H9 (cell line): ENCODE results near the gene ZNF576. TPM values are rescaled to one million over a fixed set of nuclear protein-coding genes. Genes with fewer than 3 reads are reported as not detected.

ENCODE experiments used
- DNase-seq: peaks from one replicate; pipeline ENCODE4 v3.0.0-alpha.2; 2017
- H2AFZ ChIP-seq: one replicate; pipeline ENCODE4 v1.6.1; 2013; ENCODE audit warnings: mild to moderate bottlenecking, low read length, control low read depth, moderate library complexity
- H2AK5ac ChIP-seq: 2 replicates; pipeline ENCODE4 v1.6.1; 2013; ENCODE audit warnings: low read length, control low read depth, mixed read lengths; ENCODE audit not compliant: insufficient read length
- H2BK120ac ChIP-seq: one replicate; pipeline ENCODE4 v1.6.1; 2013; ENCODE audit warnings: low read depth, mild to moderate bottlenecking, low read length, control low read depth, inconsistent platforms; ENCODE audit not compliant: poor library complexity, severe bottlenecking
- H2BK12ac ChIP-seq: 2 replicates; pipeline ENCODE4 v1.6.1; 2013; ENCODE audit warnings: low read length, control low read depth, mixed read lengths, low read depth; ENCODE audit not compliant: insufficient read length
- H2BK15ac ChIP-seq: 2 replicates; pipeline ENCODE4 v1.6.1; 2013; ENCODE audit warnings: low read depth, low read length, control low read depth
- H2BK20ac ChIP-seq: one replicate; pipeline ENCODE4 v1.6.1; 2013; ENCODE audit warnings: low read depth, mild to moderate bottlenecking, low read length, control low read depth, inconsistent platforms; ENCODE audit not compliant: poor library complexity, severe bottlenecking
- H2BK5ac ChIP-seq: 2 replicates; pipeline ENCODE4 v1.6.1; 2013; ENCODE audit warnings: low read length, control low read depth, mixed read lengths; ENCODE audit not compliant: insufficient read length
- H3K14ac ChIP-seq: 2 replicates; pipeline ENCODE4 v1.6.1; 2013; ENCODE audit warnings: low read length, control low read depth; ENCODE audit not compliant: insufficient read depth
- H3K18ac ChIP-seq: 2 replicates; pipeline ENCODE4 v1.6.1; 2013; ENCODE audit warnings: low read depth, mild to moderate bottlenecking, mixed read lengths, low read length, control low read depth; ENCODE audit not compliant: insufficient read length
- H3K23ac ChIP-seq: 2 replicates; pipeline ENCODE4 v1.6.1; 2013; ENCODE audit warnings: low read length, control low read depth, mixed read lengths, low read depth; ENCODE audit not compliant: insufficient read length
- H3K23me2 ChIP-seq: 2 replicates; pipeline ENCODE4 v1.6.1; 2013; ENCODE audit warnings: low read depth, mild to moderate bottlenecking, mixed read lengths, low read length, control low read depth; ENCODE audit not compliant: insufficient read length, poor library complexity, severe bottlenecking
- H3K27ac ChIP-seq: 2 replicates; pipeline ENCODE4 v1.5.1; 2013; ENCODE audit warnings: low read length, control low read depth, mixed read lengths, low read depth; ENCODE audit not compliant: insufficient read length
- H3K27me3 ChIP-seq: 2 replicates; pipeline ENCODE4 v1.6.1; 2013; ENCODE audit warnings: low read length, control low read depth, inconsistent platforms; ENCODE audit not compliant: insufficient read depth
- H3K4ac ChIP-seq: 2 replicates; pipeline ENCODE4 v1.6.1; 2013; ENCODE audit warnings: low read depth, mild to moderate bottlenecking, control low read depth, inconsistent platforms, low read length, moderate library complexity
- H3K4me1 ChIP-seq: 2 replicates; pipeline ENCODE4 v1.6.1; 2013; ENCODE audit warnings: low read length, control low read depth, inconsistent platforms; ENCODE audit not compliant: insufficient read depth
- H3K4me2 ChIP-seq: 2 replicates; pipeline ENCODE4 v1.6.1; 2013; ENCODE audit warnings: low read length, control low read depth, mixed read lengths; ENCODE audit not compliant: insufficient read length, insufficient read depth
- H3K56ac ChIP-seq: 2 replicates; pipeline ENCODE4 v1.6.1; 2013; ENCODE audit warnings: low read depth, mild to moderate bottlenecking, mixed read lengths, low read length, control low read depth; ENCODE audit not compliant: insufficient read length
- H3K79me1 ChIP-seq: 2 replicates; pipeline ENCODE4 v1.6.1; 2013; ENCODE audit warnings: low read depth, mild to moderate bottlenecking, moderate library complexity, low read length, control low read depth, inconsistent platforms; ENCODE audit not compliant: insufficient read depth, poor library complexity, severe bottlenecking
- H3K79me2 ChIP-seq: 2 replicates; pipeline ENCODE4 v1.6.1; 2013; ENCODE audit warnings: low read length, control low read depth, inconsistent platforms; ENCODE audit not compliant: insufficient read depth
- H3K9ac ChIP-seq: 2 replicates; pipeline ENCODE4 v1.6.1; 2013; ENCODE audit warnings: low read length, control low read depth, mixed read lengths; ENCODE audit not compliant: insufficient read length; ENCODE audit errors: extremely low read depth
- H3K9me3 ChIP-seq: one replicate; pipeline ENCODE4 v1.6.1; 2013; ENCODE audit warnings: low read depth, low read length, inconsistent platforms; ENCODE audit not compliant: control insufficient read depth
- H3T11ph ChIP-seq: one replicate; pipeline ENCODE4 v1.6.1; 2013; ENCODE audit warnings: mild to moderate bottlenecking, low read length, control low read depth, inconsistent platforms
- H4K20me1 ChIP-seq: one replicate; pipeline ENCODE4 v1.6.1; 2013; ENCODE audit not compliant: control insufficient read depth, insufficient read length, insufficient read depth
- H4K5ac ChIP-seq: 2 replicates; pipeline ENCODE4 v1.6.1; 2013; ENCODE audit warnings: low read depth, mild to moderate bottlenecking, mixed read lengths, low read length, control low read depth; ENCODE audit not compliant: insufficient read length
- H4K8ac ChIP-seq: replicated peaks from 2 replicates; pipeline ENCODE4 v1.6.1; 2013; ENCODE audit warnings: low read length, control low read depth, mixed read lengths, low read depth; ENCODE audit not compliant: insufficient read length
- H4K91ac ChIP-seq: 2 replicates; pipeline ENCODE4 v1.6.1; 2013; ENCODE audit warnings: low read depth, mild to moderate bottlenecking, moderate library complexity, mixed read lengths, low read length, control low read depth; ENCODE audit not compliant: insufficient read length
- H3K27ac Mint-ChIP-seq, 3 experiments: 2 replicates in 2 of 3; 3 replicates in 1 of 3; pipeline ENCODE4 v1.8.0; 2020 to 2021; ENCODE audit warnings: mixed read lengths in 3 of 3, mild to moderate bottlenecking in 1 of 3, moderate library complexity in 1 of 3
- H3K27me3 Mint-ChIP-seq: 2 replicates; pipeline ENCODE4 v1.8.0; 2021; ENCODE audit warnings: low read depth, mild to moderate bottlenecking, moderate library complexity, mixed read lengths
- H3K36me3 Mint-ChIP-seq, 3 experiments: 2 replicates in 2 of 3; 3 replicates in 1 of 3; pipeline ENCODE4 v1.8.0; 2020 to 2021; ENCODE audit warnings: low read depth in 3 of 3, mixed read lengths in 3 of 3; ENCODE audit not compliant: insufficient read depth in 1 of 3
- H3K4me1 Mint-ChIP-seq, 2 experiments: 2 replicates each; pipeline ENCODE4 v1.8.0; 2020; ENCODE audit warnings: mixed read lengths in 2 of 2
- H3K4me3 Mint-ChIP-seq, 2 experiments: 2 replicates in 1 of 2; 3 replicates in 1 of 2; pipeline ENCODE4 v1.8.0; 2020 to 2021; ENCODE audit warnings: mild to moderate bottlenecking in 2 of 2, mixed read lengths in 2 of 2, moderate library complexity in 1 of 2
- H3K9me3 Mint-ChIP-seq, 2 experiments: 2 replicates in 1 of 2; 3 replicates in 1 of 2; pipeline ENCODE4 v1.8.0; 2020; ENCODE audit warnings: mild to moderate bottlenecking in 2 of 2, mixed read lengths in 2 of 2, moderate library complexity in 1 of 2
- WGBS: extraction: QIAGEN DNeasy Blood & Tissue Kit; methylation state at CpG from one replicate; pipeline ENCODE4 v1.1.7; 2013; ENCODE audit warnings: missing lambda C conversion rate, low lambda C conversion rate, mixed read lengths; ENCODE audit not compliant: insufficient read length; ENCODE audit errors: extremely low coverage; 5-methylcytosine and 5-hydroxymethylcytosine counted together
- total RNA-seq: library from RNA; stranded (reverse); gene quantifications from 2 replicates; pipeline ENCODE4 v1.2.1, GENCODE V29; 2021
- TF ChIP-seq, protein P1 (sequence below): fragments of 200-600 bp; sonication (generic); conservative IDR thresholded peaks from 3 replicates; pipeline ENCODE4 v1.8.0; 2021; ENCODE audit warnings: antibody characterized with exemption, mild to moderate bottlenecking

Gene ZNF576
- total RNA-seq, 1 experiment from 2014 or later, result 19.7 TPM

DNA sequence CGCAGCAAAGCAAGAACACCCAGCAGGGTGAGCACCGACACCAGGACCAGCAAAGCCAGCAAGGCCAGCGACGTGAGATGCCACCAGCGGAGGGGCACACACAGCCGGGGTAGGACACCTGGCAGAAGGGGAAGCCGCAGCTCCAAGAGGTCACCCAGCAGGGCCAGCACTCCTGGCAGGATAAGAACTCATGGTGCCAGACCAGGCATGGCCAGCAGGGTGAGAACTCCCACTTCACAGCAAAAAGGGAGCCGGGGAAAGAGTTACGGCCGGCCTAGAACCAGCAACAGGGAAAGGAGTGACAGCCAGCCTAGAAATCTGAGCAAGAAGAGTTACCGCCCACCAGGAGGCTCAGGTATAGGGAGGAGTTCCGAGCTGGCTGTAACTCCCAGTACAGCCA, 16.0 kb downstream of the ZNF576 start:
- H4K8ac ChIP-seq, result no peak overlapping the region
- Mint-ChIP-seq H3K4me3 (no peak overlapping the region), H3K27me3 (no peaks in the 10 kb centered on the region; the same call in 1 of the 2 replicates), H3K27ac (no peak overlapping the region; a peak in 1 of 7 replicates), H3K4me1 (peaks cover 7 to 8% of the 10 kb centered on the region in 2 experiments), H3K36me3 (peaks cover 28 to 41% (median 36%) of the 10 kb centered on the region in 3 experiments), H3K9me3 (peaks cover 3% of the 10 kb centered on the region in 2 experiments; a peak in 4 of 5 replicates)
- H4K91ac ChIP-seq, result no peak overlapping the region
- TF ChIP-seq, protein P1, sequence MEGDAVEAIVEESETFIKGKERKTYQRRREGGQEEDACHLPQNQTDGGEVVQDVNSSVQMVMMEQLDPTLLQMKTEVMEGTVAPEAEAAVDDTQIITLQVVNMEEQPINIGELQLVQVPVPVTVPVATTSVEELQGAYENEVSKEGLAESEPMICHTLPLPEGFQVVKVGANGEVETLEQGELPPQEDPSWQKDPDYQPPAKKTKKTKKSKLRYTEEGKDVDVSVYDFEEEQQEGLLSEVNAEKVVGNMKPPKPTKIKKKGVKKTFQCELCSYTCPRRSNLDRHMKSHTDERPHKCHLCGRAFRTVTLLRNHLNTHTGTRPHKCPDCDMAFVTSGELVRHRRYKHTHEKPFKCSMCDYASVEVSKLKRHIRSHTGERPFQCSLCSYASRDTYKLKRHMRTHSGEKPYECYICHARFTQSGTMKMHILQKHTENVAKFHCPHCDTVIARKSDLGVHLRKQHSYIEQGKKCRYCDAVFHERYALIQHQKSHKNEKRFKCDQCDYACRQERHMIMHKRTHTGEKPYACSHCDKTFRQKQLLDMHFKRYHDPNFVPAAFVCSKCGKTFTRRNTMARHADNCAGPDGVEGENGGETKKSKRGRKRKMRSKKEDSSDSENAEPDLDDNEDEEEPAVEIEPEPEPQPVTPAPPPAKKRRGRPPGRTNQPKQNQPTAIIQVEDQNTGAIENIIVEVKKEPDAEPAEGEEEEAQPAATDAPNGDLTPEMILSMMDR, result no peak
- H3K23me2 ChIP-seq, result no peaks in the 10 kb centered on the region
- H3K27ac ChIP-seq, result no peak overlapping the region
- no peak overlapping the region for H2AK5ac ChIP-seq
- no peak overlapping the region for H2AFZ ChIP-seq
- H3K14ac ChIP-seq, result no peak overlapping the region
- H2BK12ac ChIP-seq, result no peak overlapping the region
- no CpG with 5 or more reads among the region's 12 CpGs for WGBS
- H2BK20ac ChIP-seq, result no peak overlapping the region
- no peak overlapping the region for H4K5ac ChIP-seq
- H2BK120ac ChIP-seq, result no peak overlapping the region
- no peak overlapping the region for H3K9ac ChIP-seq
- H3K23ac ChIP-seq, result no peak overlapping the region
- no peak overlapping the region for H3K4me2 ChIP-seq
- no peak overlapping the region for H2BK15ac ChIP-seq
- no peaks in the 10 kb centered on the region for H3K27me3 ChIP-seq
- H3K79me1 ChIP-seq, result no peaks in the 10 kb centered on the region
- H3K4me1 ChIP-seq, result no peaks in the 10 kb centered on the region
- H2BK5ac ChIP-seq, result no peak overlapping the region
- no peak for DNase-seq
- H4K20me1 ChIP-seq, result no peaks in the 10 kb centered on the region
- H3K18ac ChIP-seq, result no peak overlapping the region
- H3K56ac ChIP-seq, result no peak overlapping the region
- no peaks in the 10 kb centered on the region for H3K79me2 ChIP-seq
- no peak overlapping the region for H3K4ac ChIP-seq
- no peak overlapping the region for H3T11ph ChIP-seq
- no peaks in the 10 kb centered on the region for H3K9me3 ChIP-seq
